HG02610 (cell line): ENCODE measurements around the gene SCAI.
A peak's percentile ranks its signal among the peaks of the same experiment; 100 is the strongest.
"Not testable (repeated sequence)": the region's sequence is repeated elsewhere in the genome, so short reads cannot be mapped to it uniquely, and the experiment has no call there.

Experiments
- ATAC-seq: cut with Tn5 transposase; IDR thresholded peaks from one replicate; pipeline ENCODE4 v1.9.1; 2021; ENCODE audit warnings: mild to moderate bottlenecking, moderate library complexity; ENCODE audit not compliant: unreplicated experiment

The SCAI gene

GRCh38 chr9:124950050-124950718 lies 193.1 kb downstream of the SCAI start:
- ATAC-seq, result no peak

GRCh38 chr9:124949387-124949786 lies 193.9 kb downstream of the SCAI start:
- ATAC-seq, result no peak

- no peak for ATAC-seq
These were observed 195.5 kb downstream of the SCAI start for GRCh38 chr9:124947727-124948391.

GRCh38 chr9:124946167-124946566 lies 197.2 kb downstream of the SCAI start:
- no peak for ATAC-seq

GRCh38 chr9:124941679-124942561 lies 201.4 kb downstream of the SCAI start:
- ATAC-seq, result peak; percentile 31

GRCh38 chr9:124940894-124941678 lies 202.2 kb downstream of the SCAI start, which contains the start of gene GOLGA1:
Gene GOLGA1 (minus strand): TSS chr9:124941083. CDS start chr9:124938711, 2,372 bp downstream.
- peak; percentile 79 for ATAC-seq

GRCh38 chr9:124940521-124940893 lies 202.8 kb downstream of the SCAI start:
- ATAC-seq, result peak; percentile 35

GRCh38 chr9:124939944-124940343 lies 203.4 kb downstream of the SCAI start:
- no peak for ATAC-seq

GRCh38 chr9:124934290-124934689 lies 209.0 kb downstream of the SCAI start:
- ATAC-seq, result no peak

- no peak for ATAC-seq
These were observed 211.0 kb downstream of the SCAI start for GRCh38 chr9:124932333-124932732.

- no peak for ATAC-seq
These were observed 213.9 kb downstream of the SCAI start for GRCh38 chr9:124929464-124929863.

- no peak for ATAC-seq
These were observed 215.2 kb downstream of the SCAI start for GRCh38 chr9:124928116-124928515.

GRCh38 chr9:124920394-124920793 lies 222.9 kb downstream of the SCAI start:
- not testable (repeated sequence) for ATAC-seq

- no peak for ATAC-seq
These were observed 228.4 kb downstream of the SCAI start for GRCh38 chr9:124914753-124915405.

GRCh38 chr9:124913378-124913777 lies 229.9 kb downstream of the SCAI start:
- ATAC-seq, result no peak

GRCh38 chr9:124911766-124912165 lies 231.6 kb downstream of the SCAI start:
- ATAC-seq, result no peak

GRCh38 chr9:124908098-124908497 lies 235.2 kb downstream of the SCAI start:
- no peak for ATAC-seq

GRCh38 chr9:124906966-124907365 lies 236.4 kb downstream of the SCAI start:
- ATAC-seq, result no peak

- no peak for ATAC-seq
These were observed 243.5 kb downstream of the SCAI start for GRCh38 chr9:124899845-124900244.
